NCI-H1417 (cell line): Measurements from ENCODE around the gene ARSB.
"Not testable (repeated sequence)": the region's sequence is repeated elsewhere in the genome, so short reads cannot be mapped to it uniquely, and the experiment has no call there.

Source experiments
- DNase-seq, 3 experiments: peaks; one replicate each; lab custom pipeline; 2025; lab: John Stamatoyannopoulos, UW

The ARSB gene

GRCh38 chr5:78953092-78953800 is 31.9 kb downstream of the ARSB start:
- DNase-seq, result no peak

- no peak for DNase-seq
Measured at GRCh38 chr5:78930721-78931120, 54.4 kb downstream of the ARSB start.

GRCh38 chr5:78929833-78930232 is 55.3 kb downstream of the ARSB start:
- DNase-seq, result no peak

GRCh38 chr5:78927657-78928282 is 57.3 kb downstream of the ARSB start:
- DNase-seq, result peak in 2 of 3 experiments; percentile 3 to 25

- DNase-seq, result no peak
Measured at GRCh38 chr5:78926252-78926651, 58.9 kb downstream of the ARSB start.

- DNase-seq, result peak in 1 of 3 experiments; percentile 30
Measured at GRCh38 chr5:78925129-78925876, 59.8 kb downstream of the ARSB start.

GRCh38 chr5:78923622-78923970 is 61.5 kb downstream of the ARSB start:
- DNase-seq, result no peak

GRCh38 chr5:78922879-78923621 is 62.1 kb downstream of the ARSB start:
- peak in 1 of 3 experiments; percentile 46 for DNase-seq

- no peak for DNase-seq
Measured at GRCh38 chr5:78920604-78921003, 64.5 kb downstream of the ARSB start.

GRCh38 chr5:78919796-78920195 is 65.3 kb downstream of the ARSB start:
- DNase-seq, result no peak

GRCh38 chr5:78916044-78916443 is 69.1 kb downstream of the ARSB start:
- peak in 1 of 3 experiments; percentile 25 for DNase-seq

- no peak for DNase-seq
Measured at GRCh38 chr5:78915170-78915569, 69.9 kb downstream of the ARSB start.

- no peak for DNase-seq
Measured at GRCh38 chr5:78912811-78913210, 72.3 kb downstream of the ARSB start.

- DNase-seq, result peak; percentile 34 to 62 (median 48)
Measured at GRCh38 chr5:78912085-78912771, 72.9 kb downstream of the ARSB start.

GRCh38 chr5:78909224-78909983 is 75.7 kb downstream of the ARSB start:
- not testable (repeated sequence) for DNase-seq

- DNase-seq, result peak; percentile 50 to 92 (median 76)
Measured at GRCh38 chr5:78908173-78909061, 76.7 kb downstream of the ARSB start.

GRCh38 chr5:78907255-78907891 is 77.7 kb downstream of the ARSB start:
- peak in 1 of 3 experiments; percentile 20 for DNase-seq

- DNase-seq, result no peak
Measured at GRCh38 chr5:78905084-78905938, 79.8 kb downstream of the ARSB start.
